ENCODE measurements around the gene RPS3. TPM values are rescaled to one million over a fixed set of nuclear protein-coding genes. Genes with fewer than 3 reads are reported as not detected.

Gene RPS3
- total and polyA plus RNA-seq, 2 donors (not counting 3 experiments of a cell fraction or from before 2014, with no cell fraction given), result 2,973 to 3,734 TPM

GRCh38 chr11:75403983-75404658 is 4.8 kb downstream of the RPS3 start:
- Histone ChIP-seq H4K20me1 (replicated peaks; ENCODE audit: control insufficient read depth, extremely low read depth, insufficient read depth, low read length) (peaks cover 9% of the 10 kb centered on the region), H3K36me3 (ENCODE audit: control insufficient read depth in 2 of 2, extremely low read depth in 1 of 2, insufficient read depth in 2 of 2, low read length in 2 of 2) (peaks cover 36 to 45% of the 10 kb centered on the region in 2 experiments), H3K27me3 (ENCODE audit: control insufficient read depth in 2 of 2, insufficient read depth in 2 of 2, low read length in 2 of 2) (no peaks in the 10 kb centered on the region), H3K4me3 (replicated peaks in 1 of 3; ENCODE audit: insufficient read depth in 1 of 3, low read depth in 1 of 3, low read length in 3 of 3) (no peak overlapping the region), H3K9me1 (replicated peaks; ENCODE audit: control insufficient read depth, extremely low read depth, insufficient read depth, low read length) (no peaks in the 10 kb centered on the region), H2AFZ (ENCODE audit: low read depth, low read length) (no peak overlapping the region), H3K4me2 (ENCODE audit: insufficient read depth, low read length) (no peak overlapping the region), H3K27ac (ENCODE audit: insufficient read depth, low read depth, low read length) (no peak overlapping the region), H3K9ac (replicated peaks; ENCODE audit: extremely low read depth, insufficient read depth, low read length) (no peak overlapping the region), H3K9me3 (replicated peaks; ENCODE audit: control insufficient read depth, insufficient read depth, low read length) (no peaks in the 10 kb centered on the region), H3K79me2 (ENCODE audit: control insufficient read depth, insufficient read depth, low read length) (peaks cover 82% of the 10 kb centered on the region), H3K4me1 (ENCODE audit: control insufficient read depth, extremely low read depth, insufficient read depth, low read length) (peaks cover 59% of the 10 kb centered on the region)
- TF ChIP-seq JUN (IDR thresholded peaks at IDR 0.05; ENCODE audit: borderline replicate concordance, insufficient read depth, insufficient read length, low read depth) (no peak), CTCF (IDR thresholded peaks at IDR 0.05; ENCODE audit: extremely low read depth in 1 of 2, insufficient read depth in 1 of 2, low read depth in 1 of 2, low read length in 2 of 2) (no peak), POLR2AphosphoS5 (IDR thresholded peaks at IDR 0.05; ENCODE audit: insufficient read depth, low read depth, low read length) (no peak), MAX (IDR thresholded peaks at IDR 0.05; ENCODE audit: insufficient read depth, insufficient read length) (no peak), POLR2A (IDR thresholded peaks at IDR 0.05; ENCODE audit: low read depth, low read length) (no peak), MYC (IDR thresholded peaks at IDR 0.05; ENCODE audit: low read depth, low read length) (no peak), GATA2 (IDR thresholded peaks at IDR 0.05; ENCODE audit: insufficient read depth, insufficient read length, low read depth, low read length) (no peak), EZH2 (IDR thresholded peaks at IDR 0.05; ENCODE audit: borderline replicate concordance, low read depth, low read length, severe bottlenecking) (no peak), FOS (IDR thresholded peaks at IDR 0.05; ENCODE audit: borderline replicate concordance, insufficient read depth, low read length) (no peak)
- no peak for FAIRE-seq
- DNase-seq (ENCODE audit: low read depth, low spot score), result no peak
- POLR2A ChIA-PET, result no interaction called here
- dilution Hi-C loops (cut with MboI; ENCODE audit: extremely low pct_ligation_motif_present, low sequenced_read_pairs), result no loop called here
- CTCF ChIA-PET, result interaction anchor here (2.1 kb wide), 1 partner anchor 16 kb away, joined by 8 read pairs; no protein-coding TSS in a partner anchor
- intact Hi-C loops (cut with micrococcal nuclease), result no loop called here
- no TSS peak for BruUV-seq (replicated peaks)

Measured in endothelial cell of umbilical vein (primary cell).